Adrenal gland (tissue), 12 donors: Measurements from ENCODE around the gene ITPR1. TPM values are rescaled to one million over a fixed set of nuclear protein-coding genes. Genes with fewer than 3 reads are reported as not detected.
A peak's percentile ranks its signal among the peaks of the same experiment; 100 is the strongest.

Source experiments
- DNase-seq, 7 donors: peaks; one replicate each; pipeline ENCODE4 v3.0.0-alpha.2; 2019 to 2020
- H3K27ac ChIP-seq, 5 donors: fragments of 200-600 bp; sonication (generic) in 4 of 5; 1 replicate in 3 of 5; 2 replicates in 2 of 5; pipeline versions ENCODE4 v1.5.1 to v1.8.0; 2016 to 2020; ENCODE audit warnings: mild to moderate bottlenecking in 1 of 5
- H3K27me3 ChIP-seq: fragments of 200-600 bp; 2 replicates; pipeline ENCODE4 v1.8.0; 2021
- H3K36me3 ChIP-seq, 2 donors: fragments of 200-600 bp; replicated peaks in 1 of 2; 1 replicate in 1 of 2; 2 replicates in 1 of 2; pipeline versions ENCODE4 v1.5.1 to v1.8.0; 2018 to 2022
- H3K4me1 ChIP-seq, 2 donors: fragments of 200-600 bp; replicated peaks in 1 of 2; 1 replicate in 1 of 2; 2 replicates in 1 of 2; pipeline versions ENCODE4 v1.5.1 to v1.8.0; 2018 to 2021
- H3K4me3 ChIP-seq, 4 donors: fragments of 200-600 bp; sonication (generic) in 3 of 4; one replicate each; pipeline ENCODE4 v1.5.1; 2016 to 2018
- H3K9me3 ChIP-seq, 3 donors: fragments of 200-600 bp; sonication (generic) in 1 of 3; replicated peaks in 1 of 3; 1 replicate in 2 of 3; 2 replicates in 1 of 3; pipeline versions ENCODE4 v1.5.1 to v1.8.0; 2016 to 2021
- CTCF ChIP-seq, 6 experiments: fragments of 450-650 bp in 4 of 6; fragments of 200-600 bp in 2 of 6; sonication (generic) in 1 of 6; IDR thresholded peaks; 1 replicate in 5 of 6; 2 replicates in 1 of 6; pipeline versions ENCODE4 v1.5.1 to v1.8.0; 2016 to 2021; ENCODE audit warnings: antibody characterized with exemption in 6 of 6, mild to moderate bottlenecking in 2 of 6, moderate library complexity in 1 of 6
- POLR2A ChIP-seq, 2 donors: fragments of 450-650 bp; IDR thresholded peaks; one replicate each; pipeline ENCODE4 v1.6.1; 2017; ENCODE audit warnings: antibody characterized with exemption in 2 of 2, mild to moderate bottlenecking in 2 of 2, moderate library complexity in 1 of 2
- WGBS, 4 donors: extraction: QIAGEN DNeasy Blood & Tissue Kit in 2 of 4; methylation state at CpG; one replicate each; pipeline versions ENCODE4 v1.1.5 to v1.1.7; 2013 to 2017; 5-methylcytosine and 5-hydroxymethylcytosine counted together
- intact Hi-C, 2 donors: fragments of 100-400 bp; cut with DNase I; formaldehyde crosslinking; loops; one replicate each; pipeline versions ENCODE4 v1.14.1 to v1.15.0; 2022 to 2023
- polyA plus RNA-seq, 3 donors: library from polyadenylated mRNA; stranded (reverse); fragments of 200-250 nt in 2 of 3; fragments of 350-450 nt in 1 of 3; fragmentation: Illumina TruSeq in 1 of 3; extraction: RNeasy Lipid Tissue Mini Kit (QIAGEN cat#74804) in 1 of 3; gene quantifications; one replicate each; pipeline ENCODE4 v1.2.3, GENCODE V29; 2013 to 2014
- total RNA-seq, 9 donors: library from RNA; depleted of rRNA in 4 of 9; stranded (reverse); fragments of >200 nt in 4 of 9; fragments of 120-200 nt in 1 of 9; fragmentation: NEBNext Ultra II Directional in 1 of 9; extraction: Animal tissue kit (Norgen Biotek cat#: 25700) in 1 of 9; gene quantifications; one replicate each; pipeline versions ENCODE4 v1.1.0 to v1.2.4, GENCODE V29; 2013 to 2023
- donor health status: healthy with polysubstance abuse.
- donor health status: Bipolar disorder and iron deficiency.
- donor health status: DM: yes; HTN: yes; CAD: no.
- donor health status: DM: no; HTN: no; CAD: no.
- donor health status: DM: no; HTN: no; CAD: no.
- donor health status: DM: yes; HTN: yes; CAD: no.

The ITPR1 gene
- total and polyA plus RNA-seq, 12 donors: 21.6 to 198 (median 76.6) TPM

- H3K27ac ChIP-seq: peak overlapping the region in 1 of 5 donors; percentile 23
- no peaks in the 10 kb centered on the region for H3K9me3 ChIP-seq
- no peak overlapping the region for H3K4me3 ChIP-seq
- TF ChIP-seq CTCF (IDR thresholded peaks at IDR 0.05) (no peak), POLR2A (IDR thresholded peaks at IDR 0.05) (no peak)
- peak in 4 of 7 donors; percentile 34 to 64 (median 41) for DNase-seq
- H3K36me3 ChIP-seq: no peaks in the 10 kb centered on the region
- intact Hi-C loops: no loop called here
- peaks cover 3 to 39% of the 10 kb centered on the region in 2 donors for H3K4me1 ChIP-seq
- H3K27me3 ChIP-seq: no peaks in the 10 kb centered on the region
- WGBS, 4 donors: 62 to 66% (median 65%) methylated on average over 13 to 14 of the region's 14 CpGs
Observed at GRCh38 chr3:4533489-4534443, 40.6 kb downstream of the ITPR1 start.

GRCh38 chr3:4534906-4535305 is 41.8 kb downstream of the ITPR1 start:
- H3K36me3 ChIP-seq: no peaks in the 10 kb centered on the region
- H3K27me3 ChIP-seq: no peaks in the 10 kb centered on the region
- TF ChIP-seq CTCF (IDR thresholded peaks at IDR 0.05): no peak
- TF ChIP-seq POLR2A (IDR thresholded peaks at IDR 0.05): no peak
- no peak overlapping the region for H3K4me3 ChIP-seq
- H3K27ac ChIP-seq: peak overlapping the region in 1 of 5 donors; percentile 23
- H3K9me3 ChIP-seq: no peaks in the 10 kb centered on the region
- peaks cover 3 to 39% of the 10 kb centered on the region in 2 donors for H3K4me1 ChIP-seq
- intact Hi-C loops: no loop called here
- 58 to 79% (median 69%) methylated on average over 5 of the region's 5 CpGs for WGBS, 4 donors
- DNase-seq: no peak

GRCh38 chr3:4536260-4536659 is 43.1 kb downstream of the ITPR1 start:
- Histone ChIP-seq H3K27ac (peak overlapping the region in 1 of 5 donors; percentile 2), H3K36me3 (no peaks in the 10 kb centered on the region), H3K27me3 (no peaks in the 10 kb centered on the region), H3K4me3 (no peak overlapping the region), H3K9me3 (no peaks in the 10 kb centered on the region), H3K4me1 (peaks cover 3 to 37% of the 10 kb centered on the region in 2 donors)
- TF ChIP-seq CTCF (IDR thresholded peaks at IDR 0.05): no peak
- TF ChIP-seq POLR2A (IDR thresholded peaks at IDR 0.05): no peak
- 22 to 42% (median 30%) methylated on average over 1 of the region's 1 CpG for WGBS, 4 donors
- no peak for DNase-seq
- intact Hi-C loops: no loop called here

GRCh38 chr3:4540267-4540666 is 47.1 kb downstream of the ITPR1 start:
- no peaks in the 10 kb centered on the region for H3K36me3 ChIP-seq
- no peak overlapping the region for H3K27ac ChIP-seq
- H3K4me3 ChIP-seq: no peak overlapping the region
- TF ChIP-seq CTCF (IDR thresholded peaks at IDR 0.05) (no peak), POLR2A (IDR thresholded peaks at IDR 0.05) (no peak)
- WGBS, 4 donors: 95 to 99% (median 97%) methylated on average over 4 of the region's 4 CpGs
- DNase-seq: no peak
- H3K9me3 ChIP-seq: no peaks in the 10 kb centered on the region
- peaks cover 3 to 16% of the 10 kb centered on the region in 2 donors for H3K4me1 ChIP-seq
- intact Hi-C loops: no loop called here
- H3K27me3 ChIP-seq: no peaks in the 10 kb centered on the region
